ENCODE results near the gene CRTC3. TPM values are rescaled to one million over a fixed set of nuclear protein-coding genes. Genes with fewer than 3 reads are reported as not detected.

CRTC3 gene
- total and polyA plus RNA-seq, 2 donors (not counting 3 experiments of a cell fraction or from before 2014, with no cell fraction given), result 16.2 to 26.4 TPM

DNA sequence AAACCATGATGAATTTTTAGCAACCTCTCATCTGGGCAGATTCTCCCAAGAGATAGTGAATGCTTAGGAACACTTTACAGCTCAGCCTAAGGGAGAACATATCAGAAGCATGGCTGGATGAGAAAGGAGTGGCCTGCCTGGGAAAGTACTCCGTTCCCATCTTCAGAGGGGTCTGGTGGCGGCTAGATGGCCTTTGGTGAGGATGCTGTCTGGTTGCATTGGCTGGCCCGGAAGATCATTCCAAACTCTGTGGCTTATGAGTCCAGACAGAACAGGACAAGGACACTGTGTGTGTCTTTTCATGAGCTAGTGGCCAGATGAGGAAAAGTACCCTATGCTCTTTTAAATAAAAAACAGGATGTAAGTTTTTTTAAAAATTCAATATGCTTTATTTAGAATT is 51.2 kb downstream of the CRTC3 start:
- no TSS peak for BruUV-seq (replicated peaks)
- Histone ChIP-seq H3K36me3 (ENCODE audit: control insufficient read depth in 2 of 2, extremely low read depth in 1 of 2, insufficient read depth in 2 of 2, low read length in 2 of 2) (no peaks in the 10 kb centered on the region), H3K27ac (ENCODE audit: insufficient read depth, low read depth, low read length) (no peak overlapping the region), H3K27me3 (ENCODE audit: control insufficient read depth in 2 of 2, insufficient read depth in 2 of 2, low read length in 2 of 2) (no peaks in the 10 kb centered on the region), H4K20me1 (replicated peaks; ENCODE audit: control insufficient read depth, extremely low read depth, insufficient read depth, low read length) (no peaks in the 10 kb centered on the region), H3K79me2 (ENCODE audit: control insufficient read depth, insufficient read depth, low read length) (no peaks in the 10 kb centered on the region), H3K4me3 (replicated peaks in 1 of 3; ENCODE audit: insufficient read depth in 1 of 3, low read depth in 1 of 3, low read length in 3 of 3) (no peak overlapping the region), H3K9ac (replicated peaks; ENCODE audit: extremely low read depth, insufficient read depth, low read length) (no peak overlapping the region), H2AFZ (ENCODE audit: low read depth, low read length) (no peak overlapping the region), H3K9me3 (replicated peaks; ENCODE audit: control insufficient read depth, insufficient read depth, low read length) (no peaks in the 10 kb centered on the region), H3K4me2 (ENCODE audit: insufficient read depth, low read length) (no peak overlapping the region), H3K9me1 (replicated peaks; ENCODE audit: control insufficient read depth, extremely low read depth, insufficient read depth, low read length) (no peaks in the 10 kb centered on the region), H3K4me1 (ENCODE audit: control insufficient read depth, extremely low read depth, insufficient read depth, low read length) (no peaks in the 10 kb centered on the region)
- intact Hi-C loops (cut with micrococcal nuclease) (no loop called here), dilution Hi-C loops (cut with MboI; ENCODE audit: extremely low pct_ligation_motif_present, low sequenced_read_pairs) (no loop called here)
- DNase-seq (ENCODE audit: low read depth, low spot score), result no peak
- no peak for FAIRE-seq
- ChIA-PET POLR2A (no interaction called here), CTCF (no interaction called here)
- no peak for TF ChIP-seq GATA2 (IDR thresholded peaks at IDR 0.05; ENCODE audit: insufficient read depth, insufficient read length, low read depth, low read length)
- no peak for TF ChIP-seq POLR2AphosphoS5 (IDR thresholded peaks at IDR 0.05; ENCODE audit: insufficient read depth, low read depth, low read length)
- no peak for TF ChIP-seq FOS (IDR thresholded peaks at IDR 0.05; ENCODE audit: borderline replicate concordance, insufficient read depth, low read length)
- no peak for TF ChIP-seq POLR2A (IDR thresholded peaks at IDR 0.05; ENCODE audit: low read depth, low read length)
- TF ChIP-seq, protein P1, sequence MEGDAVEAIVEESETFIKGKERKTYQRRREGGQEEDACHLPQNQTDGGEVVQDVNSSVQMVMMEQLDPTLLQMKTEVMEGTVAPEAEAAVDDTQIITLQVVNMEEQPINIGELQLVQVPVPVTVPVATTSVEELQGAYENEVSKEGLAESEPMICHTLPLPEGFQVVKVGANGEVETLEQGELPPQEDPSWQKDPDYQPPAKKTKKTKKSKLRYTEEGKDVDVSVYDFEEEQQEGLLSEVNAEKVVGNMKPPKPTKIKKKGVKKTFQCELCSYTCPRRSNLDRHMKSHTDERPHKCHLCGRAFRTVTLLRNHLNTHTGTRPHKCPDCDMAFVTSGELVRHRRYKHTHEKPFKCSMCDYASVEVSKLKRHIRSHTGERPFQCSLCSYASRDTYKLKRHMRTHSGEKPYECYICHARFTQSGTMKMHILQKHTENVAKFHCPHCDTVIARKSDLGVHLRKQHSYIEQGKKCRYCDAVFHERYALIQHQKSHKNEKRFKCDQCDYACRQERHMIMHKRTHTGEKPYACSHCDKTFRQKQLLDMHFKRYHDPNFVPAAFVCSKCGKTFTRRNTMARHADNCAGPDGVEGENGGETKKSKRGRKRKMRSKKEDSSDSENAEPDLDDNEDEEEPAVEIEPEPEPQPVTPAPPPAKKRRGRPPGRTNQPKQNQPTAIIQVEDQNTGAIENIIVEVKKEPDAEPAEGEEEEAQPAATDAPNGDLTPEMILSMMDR (IDR thresholded peaks at IDR 0.05; ENCODE audit: extremely low read depth in 1 of 2, insufficient read depth in 1 of 2, low read depth in 1 of 2, low read length in 2 of 2), result no peak
- no peak for TF ChIP-seq MYC (IDR thresholded peaks at IDR 0.05; ENCODE audit: low read depth, low read length)
- no peak for TF ChIP-seq JUN (IDR thresholded peaks at IDR 0.05; ENCODE audit: borderline replicate concordance, insufficient read depth, insufficient read length, low read depth)
- TF ChIP-seq, protein P2, sequence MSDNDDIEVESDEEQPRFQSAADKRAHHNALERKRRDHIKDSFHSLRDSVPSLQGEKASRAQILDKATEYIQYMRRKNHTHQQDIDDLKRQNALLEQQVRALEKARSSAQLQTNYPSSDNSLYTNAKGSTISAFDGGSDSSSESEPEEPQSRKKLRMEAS (IDR thresholded peaks at IDR 0.05; ENCODE audit: insufficient read depth, insufficient read length), result no peak
- no peak for TF ChIP-seq EZH2 (IDR thresholded peaks at IDR 0.05; ENCODE audit: borderline replicate concordance, low read depth, low read length, severe bottlenecking)
